ENCODE measurements around the gene MAGT1.

GRCh38 chrX:77875372-77875771, 19.9 kb downstream of the MAGT1 start:
- TF ChIP-seq, protein P1, sequence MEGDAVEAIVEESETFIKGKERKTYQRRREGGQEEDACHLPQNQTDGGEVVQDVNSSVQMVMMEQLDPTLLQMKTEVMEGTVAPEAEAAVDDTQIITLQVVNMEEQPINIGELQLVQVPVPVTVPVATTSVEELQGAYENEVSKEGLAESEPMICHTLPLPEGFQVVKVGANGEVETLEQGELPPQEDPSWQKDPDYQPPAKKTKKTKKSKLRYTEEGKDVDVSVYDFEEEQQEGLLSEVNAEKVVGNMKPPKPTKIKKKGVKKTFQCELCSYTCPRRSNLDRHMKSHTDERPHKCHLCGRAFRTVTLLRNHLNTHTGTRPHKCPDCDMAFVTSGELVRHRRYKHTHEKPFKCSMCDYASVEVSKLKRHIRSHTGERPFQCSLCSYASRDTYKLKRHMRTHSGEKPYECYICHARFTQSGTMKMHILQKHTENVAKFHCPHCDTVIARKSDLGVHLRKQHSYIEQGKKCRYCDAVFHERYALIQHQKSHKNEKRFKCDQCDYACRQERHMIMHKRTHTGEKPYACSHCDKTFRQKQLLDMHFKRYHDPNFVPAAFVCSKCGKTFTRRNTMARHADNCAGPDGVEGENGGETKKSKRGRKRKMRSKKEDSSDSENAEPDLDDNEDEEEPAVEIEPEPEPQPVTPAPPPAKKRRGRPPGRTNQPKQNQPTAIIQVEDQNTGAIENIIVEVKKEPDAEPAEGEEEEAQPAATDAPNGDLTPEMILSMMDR (tag by site-specific recombination; IDR thresholded peaks at IDR 0.05), result no peak
- no peak for TF ChIP-seq PATZ1 (tag by site-specific recombination; IDR thresholded peaks at IDR 0.05)
